Measurements from ENCODE around the gene CNTNAP2. TPM values are rescaled to one million over a fixed set of nuclear protein-coding genes. Genes with fewer than 3 reads are reported as not detected.

CNTNAP2 gene
- total and polyA plus RNA-seq, 3 experiments from 2014 or later, result not detected

DNA sequence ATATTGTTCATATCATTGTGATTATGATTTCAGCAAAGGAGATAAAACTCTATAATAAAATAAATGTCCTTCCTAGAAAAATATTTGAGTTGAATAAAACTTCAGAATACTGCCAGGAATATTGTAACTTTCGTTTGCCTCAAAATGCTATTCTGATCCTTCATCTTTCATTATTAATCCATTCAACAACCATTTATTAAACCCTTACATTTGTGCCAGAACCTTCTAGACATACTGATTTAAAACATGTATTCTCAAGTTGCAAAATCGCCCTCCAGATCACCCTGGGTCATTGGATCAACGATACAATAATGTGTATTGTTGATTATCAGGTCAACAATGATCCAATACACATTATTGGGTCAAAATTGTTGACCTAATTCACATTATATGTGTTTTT lies 759.8 kb downstream of the CNTNAP2 start:
- Mint-ChIP-seq H3K9me3 (peaks cover 0 to 28% (median 9%) of the 10 kb centered on the region in 5 donors), H3K36me3 (no peaks in the 10 kb centered on the region), H3K27me3 (no peaks in the 10 kb centered on the region), H3K4me3 (no peak overlapping the region), H3K4me1 (no peaks in the 10 kb centered on the region), H3K27ac (no peak overlapping the region)
- H3K27me3 ChIP-seq (ENCODE audit: insufficient read depth, low read length, poor library complexity, severe bottlenecking), result no peaks in the 10 kb centered on the region
- POLR2A ChIA-PET, result no interaction called here
- CTCF ChIA-PET, result no interaction called here
- H3K4me3 ChIP-seq (ENCODE audit: low read length), result no peak overlapping the region
- no peak overlapping the region for H3K27ac ChIP-seq (ENCODE audit: low read depth, low read length)
- no peaks in the 10 kb centered on the region for H3K4me1 ChIP-seq (ENCODE audit: insufficient read depth, low read length)
- H3K36me3 ChIP-seq (ENCODE audit: insufficient read depth, low read length), result no peaks in the 10 kb centered on the region
- DNase-seq, result no peak
- no peaks in the 10 kb centered on the region for H3K9me3 ChIP-seq (ENCODE audit: low read length)

DNA sequence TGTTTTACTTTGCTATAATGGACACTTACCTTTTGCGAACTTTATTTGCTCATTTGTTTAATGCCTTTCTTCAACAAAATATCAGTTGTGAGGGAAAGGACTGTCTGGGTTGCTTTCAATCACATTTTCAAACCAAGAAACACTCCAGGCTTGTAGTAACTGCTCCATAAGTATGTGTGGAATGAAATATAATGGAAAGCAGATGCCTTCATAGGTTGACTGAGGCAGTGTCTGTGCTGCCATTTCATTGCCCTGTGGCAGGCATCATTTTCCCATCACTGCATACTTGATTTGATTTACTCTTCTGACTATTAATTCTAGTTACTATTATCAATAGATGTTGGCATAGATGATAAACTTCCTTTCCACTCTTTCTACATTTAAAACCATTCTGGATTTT lies 762.3 kb downstream of the CNTNAP2 start:
- Mint-ChIP-seq H3K36me3 (no peaks in the 10 kb centered on the region), H3K4me3 (no peak overlapping the region), H3K9me3 (peaks cover 3 to 28% (median 9%) of the 10 kb centered on the region in 5 donors), H3K4me1 (no peaks in the 10 kb centered on the region), H3K27ac (no peak overlapping the region), H3K27me3 (no peaks in the 10 kb centered on the region)
- ChIA-PET CTCF (no interaction called here), POLR2A (no interaction called here)
- H3K9me3 ChIP-seq (ENCODE audit: low read length), result no peaks in the 10 kb centered on the region
- H3K4me1 ChIP-seq (ENCODE audit: insufficient read depth, low read length), result no peaks in the 10 kb centered on the region
- no peaks in the 10 kb centered on the region for H3K27me3 ChIP-seq (ENCODE audit: insufficient read depth, low read length, poor library complexity, severe bottlenecking)
- no peak overlapping the region for H3K4me3 ChIP-seq (ENCODE audit: low read length)
- H3K27ac ChIP-seq (ENCODE audit: low read depth, low read length), result no peak overlapping the region
- DNase-seq, result no peak
- H3K36me3 ChIP-seq (ENCODE audit: insufficient read depth, low read length), result no peaks in the 10 kb centered on the region

DNA sequence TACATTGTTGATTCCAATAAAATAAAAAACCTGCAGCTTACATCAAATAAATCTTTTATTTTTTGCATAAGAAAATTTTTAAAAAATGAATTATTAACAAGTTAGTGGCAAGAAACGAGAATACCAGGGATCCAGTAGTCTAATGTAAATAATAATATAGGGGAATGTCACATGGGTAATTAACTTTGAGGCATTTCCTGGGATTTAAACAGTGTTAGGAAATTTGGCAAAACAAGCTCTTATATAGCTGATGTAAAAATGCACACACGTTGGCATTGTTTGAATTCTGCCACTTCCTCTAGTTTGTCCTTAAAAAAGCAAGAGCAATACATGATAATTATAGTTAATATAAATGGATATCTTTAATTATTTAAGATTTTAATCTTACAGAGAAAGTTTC lies 768.6 kb downstream of the CNTNAP2 start:
- Histone ChIP-seq H3K36me3 (ENCODE audit: insufficient read depth, low read length) (no peaks in the 10 kb centered on the region), H3K4me3 (ENCODE audit: low read length) (no peak overlapping the region), H3K9me3 (ENCODE audit: low read length) (no peaks in the 10 kb centered on the region), H3K27ac (ENCODE audit: low read depth, low read length) (no peak overlapping the region), H3K4me1 (ENCODE audit: insufficient read depth, low read length) (no peaks in the 10 kb centered on the region), H3K27me3 (ENCODE audit: insufficient read depth, low read length, poor library complexity, severe bottlenecking) (no peaks in the 10 kb centered on the region)
- H3K9me3 Mint-ChIP-seq, result peaks cover 2 to 51% (median 8%) of the 10 kb centered on the region in 5 donors
- no peak overlapping the region for H3K27ac Mint-ChIP-seq
- H3K27me3 Mint-ChIP-seq, result no peaks in the 10 kb centered on the region
- no peak for DNase-seq
- no peaks in the 10 kb centered on the region for H3K36me3 Mint-ChIP-seq
- ChIA-PET CTCF (no interaction called here), POLR2A (no interaction called here)
- H3K4me1 Mint-ChIP-seq, result no peaks in the 10 kb centered on the region
- no peak overlapping the region for H3K4me3 Mint-ChIP-seq

DNA sequence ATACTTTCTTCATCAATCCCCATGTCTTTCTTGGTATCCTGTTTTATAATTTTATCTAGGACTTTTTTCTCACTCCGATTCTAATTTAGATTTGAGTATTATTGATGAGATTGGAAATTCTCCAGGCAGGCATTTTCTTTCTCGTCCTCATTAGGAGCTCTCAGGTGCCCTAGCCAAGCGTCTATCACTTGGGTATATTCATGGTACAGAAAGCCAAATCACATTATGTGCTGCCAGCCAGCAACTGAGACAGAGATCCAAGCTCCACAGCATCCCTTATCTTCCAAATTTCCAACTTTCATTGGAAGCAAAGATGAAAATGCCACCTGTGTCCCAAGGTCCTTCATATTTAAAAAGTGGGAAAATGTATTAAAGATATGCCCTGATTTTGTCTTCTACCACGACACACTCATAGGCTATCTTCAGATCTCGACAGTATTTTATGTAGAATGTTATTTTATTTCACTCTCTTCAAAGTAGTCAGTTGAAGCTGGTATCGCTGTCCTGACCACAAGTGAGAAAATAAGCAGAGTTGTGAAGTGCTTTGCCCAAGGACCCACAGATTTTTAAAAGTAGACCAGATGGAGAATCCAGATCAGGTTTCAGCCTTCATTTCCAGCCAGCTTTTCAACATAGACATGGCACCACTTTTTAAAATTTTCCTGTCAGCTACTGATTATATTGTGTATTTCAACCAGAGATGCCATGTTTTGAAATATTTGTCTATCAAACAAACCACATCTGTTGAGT lies 773.4 kb downstream of the CNTNAP2 start:
- CTCF ChIA-PET, result interaction anchor here (1.5 kb wide), 1 partner anchor 10 kb away, joined by 3 read pairs; no protein-coding TSS in a partner anchor

DNA sequence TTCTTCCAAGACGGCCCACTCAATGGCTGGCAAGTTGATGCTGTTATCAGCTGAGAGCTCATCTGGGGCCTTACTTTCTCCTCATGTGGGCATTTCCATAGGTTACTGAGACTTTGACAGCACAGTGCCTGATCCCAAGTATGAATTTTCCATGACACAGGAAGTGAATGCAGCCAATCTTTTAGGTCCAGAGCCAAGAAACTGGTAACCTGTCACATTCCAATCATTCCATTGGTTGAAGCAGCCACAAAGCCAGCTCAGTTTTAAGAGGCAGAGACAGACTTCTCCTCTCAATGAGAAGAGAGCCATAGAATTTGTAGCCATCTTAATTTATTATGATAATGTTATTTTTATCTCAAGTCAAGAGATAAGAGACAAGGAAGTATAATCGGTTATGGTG lies 775.5 kb downstream of the CNTNAP2 start:
- Histone ChIP-seq H3K9me3 (ENCODE audit: low read length) (no peaks in the 10 kb centered on the region), H3K4me3 (ENCODE audit: low read length) (no peak overlapping the region), H3K27ac (ENCODE audit: low read depth, low read length) (no peak overlapping the region), H3K4me1 (ENCODE audit: insufficient read depth, low read length) (no peaks in the 10 kb centered on the region), H3K36me3 (ENCODE audit: insufficient read depth, low read length) (no peaks in the 10 kb centered on the region), H3K27me3 (ENCODE audit: insufficient read depth, low read length, poor library complexity, severe bottlenecking) (no peaks in the 10 kb centered on the region)
- CTCF ChIA-PET, result no interaction called here
- H3K9me3 Mint-ChIP-seq, result peaks cover 2 to 35% (median 8%) of the 10 kb centered on the region in 5 donors
- H3K27ac Mint-ChIP-seq, result no peak overlapping the region
- POLR2A ChIA-PET, result no interaction called here
- no peaks in the 10 kb centered on the region for H3K4me1 Mint-ChIP-seq
- no peaks in the 10 kb centered on the region for H3K27me3 Mint-ChIP-seq
- H3K36me3 Mint-ChIP-seq, result no peaks in the 10 kb centered on the region
- no peak overlapping the region for H3K4me3 Mint-ChIP-seq
- DNase-seq, result no peak

More for the DNA sequence above, 773.4 kb downstream of the CNTNAP2 start:
- Mint-ChIP-seq H3K4me3 (no peak overlapping the region), H3K36me3 (no peaks in the 10 kb centered on the region), H3K9me3 (peaks cover 2 to 42% (median 7%) of the 10 kb centered on the region in 5 donors), H3K27me3 (no peaks in the 10 kb centered on the region), H3K27ac (no peak overlapping the region), H3K4me1 (no peaks in the 10 kb centered on the region)
- Histone ChIP-seq H3K27ac (ENCODE audit: low read depth, low read length) (no peak overlapping the region), H3K27me3 (ENCODE audit: insufficient read depth, low read length, poor library complexity, severe bottlenecking) (no peaks in the 10 kb centered on the region), H3K36me3 (ENCODE audit: insufficient read depth, low read length) (no peaks in the 10 kb centered on the region), H3K9me3 (ENCODE audit: low read length) (no peaks in the 10 kb centered on the region), H3K4me1 (ENCODE audit: insufficient read depth, low read length) (no peaks in the 10 kb centered on the region), H3K4me3 (ENCODE audit: low read length) (no peak overlapping the region)
- no peak for DNase-seq
- POLR2A ChIA-PET, result no interaction called here

DNA sequence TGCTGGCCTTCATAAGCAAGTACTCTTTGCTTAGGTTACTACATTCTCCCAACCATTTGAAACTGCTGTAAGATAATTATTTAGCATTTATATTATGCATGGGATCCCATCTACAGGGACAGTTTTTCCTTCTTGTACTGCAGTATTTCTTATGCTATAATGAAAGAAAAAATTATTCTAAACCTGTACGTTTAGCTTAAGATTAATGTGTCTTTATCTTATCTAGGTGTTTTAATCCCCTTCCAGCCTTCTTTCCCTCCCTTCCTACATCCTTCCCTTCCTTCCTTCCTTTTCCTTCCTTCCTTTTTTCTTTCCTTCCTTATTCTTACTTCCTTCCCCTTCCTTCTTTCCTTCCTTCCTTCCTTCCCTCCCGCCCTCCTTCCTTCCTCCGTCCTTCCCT lies 778.3 kb downstream of the CNTNAP2 start:
- Histone ChIP-seq H3K4me3 (ENCODE audit: low read length) (no peak overlapping the region), H3K36me3 (ENCODE audit: insufficient read depth, low read length) (no peaks in the 10 kb centered on the region), H3K27me3 (ENCODE audit: insufficient read depth, low read length, poor library complexity, severe bottlenecking) (no peaks in the 10 kb centered on the region), H3K9me3 (ENCODE audit: low read length) (no peaks in the 10 kb centered on the region), H3K4me1 (ENCODE audit: insufficient read depth, low read length) (no peaks in the 10 kb centered on the region), H3K27ac (ENCODE audit: low read depth, low read length) (no peak overlapping the region)
- no peaks in the 10 kb centered on the region for H3K36me3 Mint-ChIP-seq
- DNase-seq, result no peak
- ChIA-PET CTCF (no interaction called here), POLR2A (no interaction called here)
- no peak overlapping the region for H3K4me3 Mint-ChIP-seq
- H3K9me3 Mint-ChIP-seq, result peaks cover 0 to 26% (median 8%) of the 10 kb centered on the region in 5 donors
- no peak overlapping the region for H3K27ac Mint-ChIP-seq
- no peaks in the 10 kb centered on the region for H3K27me3 Mint-ChIP-seq
- H3K4me1 Mint-ChIP-seq, result no peaks in the 10 kb centered on the region

DNA sequence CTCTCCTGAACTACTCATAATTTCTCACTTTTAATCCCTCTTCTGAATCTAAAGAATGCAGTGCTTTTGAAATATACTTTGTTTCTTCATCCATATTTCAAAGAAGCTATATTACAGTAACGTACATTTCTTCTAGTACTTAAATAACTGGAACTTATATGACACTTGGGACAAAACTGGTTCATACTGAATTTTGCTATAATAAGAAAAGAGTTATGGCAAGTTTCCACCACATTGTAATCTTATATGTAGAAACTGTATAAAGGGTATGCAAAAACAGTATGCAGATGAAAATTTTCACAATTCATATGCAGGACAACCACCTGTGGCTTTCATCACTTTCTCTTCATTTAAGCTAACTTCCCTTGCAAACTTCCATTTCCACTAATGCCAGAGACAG lies 785.7 kb downstream of the CNTNAP2 start:
- Mint-ChIP-seq H3K36me3 (no peaks in the 10 kb centered on the region), H3K9me3 (peaks cover 5 to 16% (median 13%) of the 10 kb centered on the region in 5 donors), H3K27ac (no peak overlapping the region), H3K4me3 (no peak overlapping the region), H3K4me1 (no peaks in the 10 kb centered on the region), H3K27me3 (no peaks in the 10 kb centered on the region)
- Histone ChIP-seq H3K27ac (ENCODE audit: low read depth, low read length) (no peak overlapping the region), H3K4me3 (ENCODE audit: low read length) (no peak overlapping the region), H3K9me3 (ENCODE audit: low read length) (peaks cover 5% of the 10 kb centered on the region), H3K4me1 (ENCODE audit: insufficient read depth, low read length) (no peaks in the 10 kb centered on the region), H3K27me3 (ENCODE audit: insufficient read depth, low read length, poor library complexity, severe bottlenecking) (no peaks in the 10 kb centered on the region), H3K36me3 (ENCODE audit: insufficient read depth, low read length) (no peaks in the 10 kb centered on the region)
- ChIA-PET CTCF (no interaction called here), POLR2A (no interaction called here)
- DNase-seq, result no peak

DNA sequence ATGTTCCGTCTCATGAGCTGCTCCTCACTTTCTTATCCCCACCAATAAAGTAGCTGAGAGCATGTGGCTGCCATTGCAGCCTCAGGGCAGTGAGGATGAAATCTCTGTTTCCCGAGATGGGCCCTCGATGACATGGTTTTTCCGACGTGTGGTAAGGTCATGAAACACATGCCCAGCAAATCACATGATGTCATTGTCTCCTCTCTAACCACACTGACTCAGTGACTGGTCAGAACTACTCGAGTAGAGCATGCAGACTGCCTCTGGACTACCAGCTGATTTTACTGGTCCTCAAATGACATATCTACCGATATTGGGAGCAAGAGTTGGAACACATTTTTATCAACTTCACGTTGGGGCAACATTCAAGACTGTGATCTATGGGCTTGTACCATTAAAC lies 786.1 kb downstream of the CNTNAP2 start:
- no peak overlapping the region for H3K27ac ChIP-seq (ENCODE audit: low read depth, low read length)
- Mint-ChIP-seq H3K9me3 (peaks cover 5 to 16% (median 13%) of the 10 kb centered on the region in 5 donors), H3K27ac (no peak overlapping the region), H3K4me1 (no peaks in the 10 kb centered on the region), H3K4me3 (no peak overlapping the region), H3K27me3 (no peaks in the 10 kb centered on the region), H3K36me3 (no peaks in the 10 kb centered on the region)
- ChIA-PET POLR2A (no interaction called here), CTCF (no interaction called here)
- H3K27me3 ChIP-seq (ENCODE audit: insufficient read depth, low read length, poor library complexity, severe bottlenecking), result no peaks in the 10 kb centered on the region
- H3K4me1 ChIP-seq (ENCODE audit: insufficient read depth, low read length), result no peaks in the 10 kb centered on the region
- H3K36me3 ChIP-seq (ENCODE audit: insufficient read depth, low read length), result no peaks in the 10 kb centered on the region
- DNase-seq, result no peak
- peaks cover 5% of the 10 kb centered on the region for H3K9me3 ChIP-seq (ENCODE audit: low read length)
- H3K4me3 ChIP-seq (ENCODE audit: low read length), result no peak overlapping the region

Data from CD8-positive, alpha-beta memory T cell (primary cell).